Measurements from ENCODE around the gene LEFTY1. TPM values are rescaled to one million over a fixed set of nuclear protein-coding genes. Genes with fewer than 3 reads are reported as not detected.

LEFTY1 gene
- total and polyA plus RNA-seq, 2 of the 13 experiments (the other 11 are each of a cell fraction or from before 2014, with no cell fraction given) = 0.29 to 0.79 TPM

DNA sequence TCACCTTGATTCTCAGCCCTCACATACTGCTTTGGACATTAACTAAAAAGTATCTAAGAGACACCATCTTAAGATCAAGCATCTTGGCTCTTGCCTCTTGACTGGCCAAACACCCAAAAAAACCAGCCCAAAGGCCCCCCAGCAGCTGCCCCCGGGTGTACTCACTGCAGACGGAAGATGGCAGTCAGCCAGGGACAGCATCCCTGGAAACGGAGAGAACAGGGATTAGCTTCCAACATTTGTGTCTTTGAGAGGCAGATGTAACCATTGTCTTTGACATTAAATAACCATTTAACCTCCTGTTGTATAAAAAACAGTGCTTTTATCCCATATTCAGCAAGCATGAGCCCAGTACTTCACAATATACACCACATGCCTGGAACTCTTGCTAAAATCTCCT is 18.0 kb downstream of the LEFTY1 start (continued):
- TF ChIP-seq EP300 (IDR thresholded peaks at IDR 0.05; ENCODE audit: low read depth in 2 of 2, low read length in 2 of 2) (no peak), EP300 (CRISPR knock-in tag; IDR thresholded peaks at IDR 0.05; ENCODE audit: borderline replicate concordance) (no peak), RARA (CRISPR knock-in tag; IDR thresholded peaks at IDR 0.05) (no peak), POLR2AphosphoS5 (IDR thresholded peaks at IDR 0.05; ENCODE audit: low read depth, low read length) (no peak), CBX1 (IDR thresholded peaks at IDR 0.05; ENCODE audit: low read depth) (no peak)
- TF ChIP-seq, protein P1, sequence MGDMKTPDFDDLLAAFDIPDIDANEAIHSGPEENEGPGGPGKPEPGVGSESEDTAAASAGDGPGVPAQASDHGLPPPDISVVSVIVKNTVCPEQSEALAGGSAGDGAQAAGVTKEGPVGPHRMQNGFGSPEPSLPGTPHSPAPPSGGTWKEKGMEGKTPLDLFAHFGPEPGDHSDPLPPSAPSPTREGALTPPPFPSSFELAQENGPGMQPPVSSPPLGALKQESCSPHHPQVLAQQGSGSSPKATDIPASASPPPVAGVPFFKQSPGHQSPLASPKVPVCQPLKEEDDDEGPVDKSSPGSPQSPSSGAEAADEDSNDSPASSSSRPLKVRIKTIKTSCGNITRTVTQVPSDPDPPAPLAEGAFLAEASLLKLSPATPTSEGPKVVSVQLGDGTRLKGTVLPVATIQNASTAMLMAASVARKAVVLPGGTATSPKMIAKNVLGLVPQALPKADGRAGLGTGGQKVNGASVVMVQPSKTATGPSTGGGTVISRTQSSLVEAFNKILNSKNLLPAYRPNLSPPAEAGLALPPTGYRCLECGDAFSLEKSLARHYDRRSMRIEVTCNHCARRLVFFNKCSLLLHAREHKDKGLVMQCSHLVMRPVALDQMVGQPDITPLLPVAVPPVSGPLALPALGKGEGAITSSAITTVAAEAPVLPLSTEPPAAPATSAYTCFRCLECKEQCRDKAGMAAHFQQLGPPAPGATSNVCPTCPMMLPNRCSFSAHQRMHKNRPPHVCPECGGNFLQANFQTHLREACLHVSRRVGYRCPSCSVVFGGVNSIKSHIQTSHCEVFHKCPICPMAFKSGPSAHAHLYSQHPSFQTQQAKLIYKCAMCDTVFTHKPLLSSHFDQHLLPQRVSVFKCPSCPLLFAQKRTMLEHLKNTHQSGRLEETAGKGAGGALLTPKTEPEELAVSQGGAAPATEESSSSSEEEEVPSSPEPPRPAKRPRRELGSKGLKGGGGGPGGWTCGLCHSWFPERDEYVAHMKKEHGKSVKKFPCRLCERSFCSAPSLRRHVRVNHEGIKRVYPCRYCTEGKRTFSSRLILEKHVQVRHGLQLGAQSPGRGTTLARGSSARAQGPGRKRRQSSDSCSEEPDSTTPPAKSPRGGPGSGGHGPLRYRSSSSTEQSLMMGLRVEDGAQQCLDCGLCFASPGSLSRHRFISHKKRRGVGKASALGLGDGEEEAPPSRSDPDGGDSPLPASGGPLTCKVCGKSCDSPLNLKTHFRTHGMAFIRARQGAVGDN (CRISPR knock-in tag; IDR thresholded peaks at IDR 0.05) = no peak

DNA sequence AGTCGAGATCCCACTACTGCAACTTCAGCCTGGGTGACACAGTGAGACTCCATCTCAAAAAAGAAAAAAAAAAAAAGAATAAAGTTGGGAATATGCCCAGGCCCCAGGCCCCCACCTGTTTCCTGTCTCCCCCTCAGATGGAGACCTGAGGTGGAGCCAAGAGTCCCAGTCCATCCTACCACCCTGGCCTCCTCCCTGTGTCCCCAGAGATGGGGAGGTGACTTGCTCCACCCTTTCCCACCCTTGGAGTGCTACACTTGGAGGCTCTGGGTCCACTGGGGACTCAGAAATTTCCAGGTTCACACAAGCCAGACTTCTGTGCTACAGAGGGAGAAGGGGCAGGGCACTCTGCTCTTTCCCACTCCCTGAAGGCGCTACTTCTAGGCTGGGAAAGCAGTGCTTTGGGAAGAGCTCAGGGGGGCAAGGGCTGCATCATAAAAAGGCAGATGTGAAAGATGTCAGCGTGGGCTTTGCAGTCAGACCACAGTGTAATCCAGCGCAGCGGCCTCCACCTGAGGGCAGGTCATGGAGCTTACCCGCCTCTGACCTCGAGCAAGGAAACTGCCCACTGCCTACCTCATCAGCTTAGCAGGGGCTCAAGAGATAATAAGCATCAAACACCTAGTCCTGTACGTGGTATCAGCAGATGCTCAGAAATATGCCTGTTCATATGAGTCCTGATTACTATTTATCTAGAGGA is 20.2 kb downstream of the LEFTY1 start:
- CTCF ChIA-PET (ENCODE audit: low intra/inter-chr PET ratio, low total read pairs) = no interaction called here
- no peak for FAIRE-seq
- H3K27me3 ChIP-seq (ENCODE audit: control insufficient read depth in 1 of 2, insufficient read depth in 2 of 2, low read length in 2 of 2) = no peaks in the 10 kb centered on the region
- no peak for DNase-seq (ENCODE audit: low spot score)
- POLR2A ChIA-PET = no interaction called here
- no peaks in the 10 kb centered on the region for H3K9me3 ChIP-seq (ENCODE audit: low read length)
- H3K4me1 ChIP-seq (ENCODE audit: insufficient read depth, low read length) = peaks cover 20% of the 10 kb centered on the region
- H3K36me3 ChIP-seq (replicated peaks in 1 of 2; ENCODE audit: control insufficient read depth in 1 of 2, insufficient read depth in 2 of 2, low read length in 2 of 2) = peaks cover 15 to 77% of the 10 kb centered on the region in 2 experiments
- in situ Hi-C loops (cut with HindIII; ENCODE audit: extremely low pct_ligation_motif_present, low pct_unique_long_range_greater_than_20kb) (no loop called here), intact Hi-C loops (cut with micrococcal nuclease; ENCODE audit: unreplicated experiment) (no loop called here)
- no peak overlapping the region for H3K4me3 ChIP-seq (replicated peaks in 1 of 3; ENCODE audit: insufficient read depth in 1 of 3, low read depth in 2 of 3, low read length in 3 of 3)
- BruUV-seq (replicated peaks) = no TSS peak
- WGBS (ENCODE audit: low lambda C conversion rate) = over 99% methylated on average over 8 of the region's 8 CpGs
- no peak for TF ChIP-seq NPAS2 (CRISPR knock-in tag; IDR thresholded peaks at IDR 0.05; ENCODE audit: borderline replicate concordance)
- no peak for TF ChIP-seq SIX1 (CRISPR knock-in tag; IDR thresholded peaks at IDR 0.05; ENCODE audit: borderline replicate concordance)
- TF ChIP-seq ZNF207 (IDR thresholded peaks at IDR 0.05; ENCODE audit: borderline replicate concordance) = no peak
- TF ChIP-seq ZMAT3 (CRISPR knock-in tag; conservative IDR thresholded peaks at IDR 0.05) = no peak
- TF ChIP-seq MYNN (CRISPR knock-in tag; IDR thresholded peaks at IDR 0.05; ENCODE audit: low read depth) = no peak
- TF ChIP-seq, protein P2, sequence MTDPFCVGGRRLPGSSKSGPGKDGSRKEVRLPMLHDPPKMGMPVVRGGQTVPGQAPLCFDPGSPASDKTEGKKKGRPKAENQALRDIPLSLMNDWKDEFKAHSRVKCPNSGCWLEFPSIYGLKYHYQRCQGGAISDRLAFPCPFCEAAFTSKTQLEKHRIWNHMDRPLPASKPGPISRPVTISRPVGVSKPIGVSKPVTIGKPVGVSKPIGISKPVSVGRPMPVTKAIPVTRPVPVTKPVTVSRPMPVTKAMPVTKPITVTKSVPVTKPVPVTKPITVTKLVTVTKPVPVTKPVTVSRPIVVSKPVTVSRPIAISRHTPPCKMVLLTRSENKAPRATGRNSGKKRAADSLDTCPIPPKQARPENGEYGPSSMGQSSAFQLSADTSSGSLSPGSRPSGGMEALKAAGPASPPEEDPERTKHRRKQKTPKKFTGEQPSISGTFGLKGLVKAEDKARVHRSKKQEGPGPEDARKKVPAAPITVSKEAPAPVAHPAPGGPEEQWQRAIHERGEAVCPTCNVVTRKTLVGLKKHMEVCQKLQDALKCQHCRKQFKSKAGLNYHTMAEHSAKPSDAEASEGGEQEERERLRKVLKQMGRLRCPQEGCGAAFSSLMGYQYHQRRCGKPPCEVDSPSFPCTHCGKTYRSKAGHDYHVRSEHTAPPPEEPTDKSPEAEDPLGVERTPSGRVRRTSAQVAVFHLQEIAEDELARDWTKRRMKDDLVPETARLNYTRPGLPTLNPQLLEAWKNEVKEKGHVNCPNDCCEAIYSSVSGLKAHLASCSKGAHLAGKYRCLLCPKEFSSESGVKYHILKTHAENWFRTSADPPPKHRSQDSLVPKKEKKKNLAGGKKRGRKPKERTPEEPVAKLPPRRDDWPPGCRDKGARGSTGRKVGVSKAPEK (CRISPR knock-in tag; IDR thresholded peaks at IDR 0.05; ENCODE audit: borderline replicate concordance) = no peak
- H3K4me2 ChIP-seq (ENCODE audit: low read depth, low read length) = no peak overlapping the region
- no peak overlapping the region for H3K9ac ChIP-seq (ENCODE audit: insufficient read depth, low read depth, low read length)
- no peaks in the 10 kb centered on the region for H3K79me2 ChIP-seq (ENCODE audit: insufficient read depth, low read length)
- H4K20me1 ChIP-seq (ENCODE audit: insufficient read depth, low read length) = no peaks in the 10 kb centered on the region
- H2AFZ ChIP-seq (ENCODE audit: low read length) = no peak overlapping the region
- H3K27ac ChIP-seq (ENCODE audit: extremely low read length, insufficient read depth, low read length) = no peak overlapping the region
- no peak for ATAC-seq
